ENCODE results near the gene TTC27.

Gene TTC27

GRCh38 chr2:32807662-32808061 lies 179.8 kb downstream of the TTC27 start:
- Histone ChIP-seq H3K9me3 (ENCODE audit: insufficient read depth, low read length, severe bottlenecking) (no peaks in the 10 kb centered on the region), H3K36me3 (ENCODE audit: insufficient read depth, low read length) (peaks cover 13% of the 10 kb centered on the region; the same call in 1 of the 2 replicates), H3K27me3 (ENCODE audit: insufficient read depth, low read length, poor library complexity) (no peaks in the 10 kb centered on the region), H3K9ac (ENCODE audit: low read depth, low read length) (no peak overlapping the region), H3K27ac (ENCODE audit: low read length) (no peak overlapping the region), H3K4me3 (ENCODE audit: low read depth in 1 of 2, low read length in 2 of 2) (no peak overlapping the region), H3K4me2 (ENCODE audit: insufficient read depth, low read length) (no peak overlapping the region), H3K79me2 (ENCODE audit: insufficient read depth, low read length) (no peaks in the 10 kb centered on the region), H4K20me1 (ENCODE audit: insufficient read depth, low read length) (no peaks in the 10 kb centered on the region), H2AFZ (ENCODE audit: low read depth, low read length) (no peak overlapping the region), H3K4me1 (ENCODE audit: insufficient read depth, low read length) (no peaks in the 10 kb centered on the region)
- TF ChIP-seq, protein P1, sequence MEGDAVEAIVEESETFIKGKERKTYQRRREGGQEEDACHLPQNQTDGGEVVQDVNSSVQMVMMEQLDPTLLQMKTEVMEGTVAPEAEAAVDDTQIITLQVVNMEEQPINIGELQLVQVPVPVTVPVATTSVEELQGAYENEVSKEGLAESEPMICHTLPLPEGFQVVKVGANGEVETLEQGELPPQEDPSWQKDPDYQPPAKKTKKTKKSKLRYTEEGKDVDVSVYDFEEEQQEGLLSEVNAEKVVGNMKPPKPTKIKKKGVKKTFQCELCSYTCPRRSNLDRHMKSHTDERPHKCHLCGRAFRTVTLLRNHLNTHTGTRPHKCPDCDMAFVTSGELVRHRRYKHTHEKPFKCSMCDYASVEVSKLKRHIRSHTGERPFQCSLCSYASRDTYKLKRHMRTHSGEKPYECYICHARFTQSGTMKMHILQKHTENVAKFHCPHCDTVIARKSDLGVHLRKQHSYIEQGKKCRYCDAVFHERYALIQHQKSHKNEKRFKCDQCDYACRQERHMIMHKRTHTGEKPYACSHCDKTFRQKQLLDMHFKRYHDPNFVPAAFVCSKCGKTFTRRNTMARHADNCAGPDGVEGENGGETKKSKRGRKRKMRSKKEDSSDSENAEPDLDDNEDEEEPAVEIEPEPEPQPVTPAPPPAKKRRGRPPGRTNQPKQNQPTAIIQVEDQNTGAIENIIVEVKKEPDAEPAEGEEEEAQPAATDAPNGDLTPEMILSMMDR (IDR thresholded peaks at IDR 0.05; ENCODE audit: borderline replicate concordance, extremely low read depth, low read length, poor library complexity, severe bottlenecking): no peak
- TF ChIP-seq EZH2 (IDR thresholded peaks at IDR 0.05; ENCODE audit: borderline replicate concordance, low read depth, low read length, severe bottlenecking): no peak
- no peak for DNase-seq
- ATAC-seq (ENCODE audit: insufficient read depth, low read depth): no peak

DNA sequence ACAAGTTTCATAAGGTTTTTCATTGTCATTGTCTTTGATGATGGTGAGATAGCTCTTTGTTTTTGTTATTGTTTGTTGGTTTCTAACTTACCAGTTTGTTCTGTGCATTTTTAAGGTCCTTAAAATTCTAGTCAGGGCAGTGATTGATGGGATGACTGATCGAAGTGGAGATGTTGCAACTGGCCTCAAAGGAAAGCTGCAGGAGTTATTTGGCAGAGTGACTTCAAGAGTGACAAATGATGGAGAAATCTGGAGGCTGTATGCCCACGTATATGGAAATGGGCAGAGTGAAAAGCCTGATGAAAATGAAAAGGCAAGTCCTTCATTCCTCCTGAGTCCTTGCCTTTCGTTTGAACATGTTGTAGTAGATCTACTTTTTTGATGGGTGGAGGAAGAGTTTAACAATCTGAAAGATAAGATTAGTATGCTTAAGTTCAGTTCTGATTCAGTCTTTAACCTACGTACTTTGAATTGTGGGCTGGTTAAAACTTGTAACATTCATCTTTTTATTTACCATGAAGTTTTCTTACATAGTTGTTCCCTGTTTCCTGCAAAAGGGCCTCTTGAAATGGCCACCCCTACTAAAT lies 183.2 kb downstream of the TTC27 start:
- Histone ChIP-seq H3K27me3 (ENCODE audit: insufficient read depth, low read length, poor library complexity) (no peaks in the 10 kb centered on the region), H3K9ac (ENCODE audit: low read depth, low read length) (no peak overlapping the region), H3K79me2 (ENCODE audit: insufficient read depth, low read length) (no peaks in the 10 kb centered on the region), H4K20me1 (ENCODE audit: insufficient read depth, low read length) (no peaks in the 10 kb centered on the region), H3K27ac (ENCODE audit: low read length) (no peak overlapping the region), H2AFZ (ENCODE audit: low read depth, low read length) (no peak overlapping the region), H3K4me2 (ENCODE audit: insufficient read depth, low read length) (no peak overlapping the region), H3K36me3 (ENCODE audit: insufficient read depth, low read length) (peaks cover 20% of the 10 kb centered on the region; the same call in 1 of the 2 replicates), H3K4me3 (ENCODE audit: low read depth in 1 of 2, low read length in 2 of 2) (no peak overlapping the region), H3K4me1 (ENCODE audit: insufficient read depth, low read length) (no peaks in the 10 kb centered on the region), H3K9me3 (ENCODE audit: insufficient read depth, low read length, severe bottlenecking) (no peaks in the 10 kb centered on the region)
- TF ChIP-seq, protein P1 (IDR thresholded peaks at IDR 0.05; ENCODE audit: borderline replicate concordance, extremely low read depth, low read length, poor library complexity, severe bottlenecking): no peak
- TF ChIP-seq EZH2 (IDR thresholded peaks at IDR 0.05; ENCODE audit: borderline replicate concordance, low read depth, low read length, severe bottlenecking): no peak
- ATAC-seq (ENCODE audit: insufficient read depth, low read depth): no peak
- no peak for DNase-seq

DNA sequence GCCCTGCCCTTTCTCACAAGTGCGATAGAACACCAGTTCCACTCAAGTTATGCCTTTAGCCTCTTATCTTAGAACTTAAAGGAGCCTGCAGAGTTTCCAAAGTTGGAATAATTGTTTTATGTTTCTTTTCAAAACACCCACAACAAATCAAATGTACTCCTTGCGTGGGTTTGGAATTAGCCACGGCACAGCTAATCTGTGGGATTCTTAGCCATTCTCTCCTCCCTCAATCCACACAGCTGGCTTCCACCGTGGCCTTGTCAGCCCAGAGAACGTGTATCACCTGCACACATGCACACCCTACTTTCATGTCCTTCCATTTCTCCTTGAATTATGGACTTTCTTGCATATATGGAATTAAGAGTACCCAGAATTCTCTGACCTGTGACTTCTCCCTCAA lies 183.8 kb downstream of the TTC27 start:
- ATAC-seq (ENCODE audit: insufficient read depth, low read depth) (no peak), DNase-seq (no peak)
- H3K4me3 ChIP-seq (ENCODE audit: low read depth in 1 of 2, low read length in 2 of 2): no peak overlapping the region
- H3K79me2 ChIP-seq (ENCODE audit: insufficient read depth, low read length): no peaks in the 10 kb centered on the region
- H3K27ac ChIP-seq (ENCODE audit: low read length): no peak overlapping the region
- H3K9ac ChIP-seq (ENCODE audit: low read depth, low read length): no peak overlapping the region
- no peak overlapping the region for H2AFZ ChIP-seq (ENCODE audit: low read depth, low read length)
- H3K4me2 ChIP-seq (ENCODE audit: insufficient read depth, low read length): no peak overlapping the region
- no peaks in the 10 kb centered on the region for H3K9me3 ChIP-seq (ENCODE audit: insufficient read depth, low read length, severe bottlenecking)
- peaks cover 22% of the 10 kb centered on the region; the same call in 1 of the 2 replicates for H3K36me3 ChIP-seq (ENCODE audit: insufficient read depth, low read length)
- no peaks in the 10 kb centered on the region for H3K27me3 ChIP-seq (ENCODE audit: insufficient read depth, low read length, poor library complexity)
- no peaks in the 10 kb centered on the region for H3K4me1 ChIP-seq (ENCODE audit: insufficient read depth, low read length)
- TF ChIP-seq, protein P1 (IDR thresholded peaks at IDR 0.05; ENCODE audit: borderline replicate concordance, extremely low read depth, low read length, poor library complexity, severe bottlenecking): no peak
- no peak for TF ChIP-seq EZH2 (IDR thresholded peaks at IDR 0.05; ENCODE audit: borderline replicate concordance, low read depth, low read length, severe bottlenecking)
- H4K20me1 ChIP-seq (ENCODE audit: insufficient read depth, low read length): no peaks in the 10 kb centered on the region

All from DND-41 (cell line).